Mesendoderm (in vitro differentiated cells): ENCODE data around the gene HOXD11.

Source experiments
- DNase-seq: peaks from one replicate; pipeline ENCODE4 v3.0.0; 2013
- H2AK5ac ChIP-seq: 2 replicates; pipeline ENCODE4 v1.6.1; 2013; ENCODE audit warnings: low read length, inconsistent platforms
- H2BK120ac ChIP-seq: 2 replicates; pipeline ENCODE4 v1.6.1; 2013; ENCODE audit warnings: low read depth, mild to moderate bottlenecking, low read length, moderate library complexity, mixed read lengths
- H2BK15ac ChIP-seq: replicated peaks from 2 replicates; pipeline ENCODE4 v1.6.1; 2013; ENCODE audit warnings: low read depth, mild to moderate bottlenecking, moderate library complexity
- H2BK5ac ChIP-seq: 2 replicates; pipeline ENCODE4 v1.6.1; 2013; ENCODE audit warnings: low read length, inconsistent platforms
- H3K18ac ChIP-seq: 2 replicates; pipeline ENCODE4 v1.6.1; 2013; ENCODE audit warnings: mild to moderate bottlenecking, low read length, mixed read lengths
- H3K23ac ChIP-seq: one replicate; pipeline ENCODE4 v1.6.1; 2013; ENCODE audit warnings: low read length
- H3K27ac ChIP-seq: 2 replicates; pipeline ENCODE4 v1.5.1; 2013; ENCODE audit warnings: low read depth, mild to moderate bottlenecking, inconsistent platforms, low read length, moderate library complexity
- H3K27me3 ChIP-seq: 2 replicates; pipeline ENCODE4 v1.6.1; 2013; ENCODE audit warnings: low read length, control low read depth, mild to moderate bottlenecking, inconsistent platforms; ENCODE audit not compliant: insufficient read depth, poor library complexity
- H3K36me3 ChIP-seq: 2 replicates; pipeline ENCODE4 v1.6.1; 2013; ENCODE audit warnings: low read length, inconsistent platforms; ENCODE audit not compliant: control insufficient read depth, insufficient read depth
- H3K4ac ChIP-seq: one replicate; pipeline ENCODE4 v1.6.1; 2013; ENCODE audit warnings: low read depth, mild to moderate bottlenecking, low read length, moderate library complexity
- H3K4me1 ChIP-seq: 2 replicates; pipeline ENCODE4 v1.6.1; 2013; ENCODE audit warnings: low read depth, low read length, inconsistent platforms; ENCODE audit not compliant: control insufficient read depth
- H3K4me2 ChIP-seq: 2 replicates; pipeline ENCODE4 v1.6.1; 2013; ENCODE audit warnings: low read length
- H3K4me3 ChIP-seq: 2 replicates; pipeline ENCODE4 v1.5.1; 2013; ENCODE audit warnings: mild to moderate bottlenecking, low read length
- H3K56ac ChIP-seq: one replicate; pipeline ENCODE4 v1.6.1; 2013; ENCODE audit warnings: low read length
- H3K79me1 ChIP-seq: 2 replicates; pipeline ENCODE4 v1.6.1; 2013; ENCODE audit warnings: low read length, inconsistent platforms
- H3K79me2 ChIP-seq: 2 replicates; pipeline ENCODE4 v1.6.1; 2013; ENCODE audit warnings: mild to moderate bottlenecking, low read length; ENCODE audit not compliant: control insufficient read depth, insufficient read depth
- H3K9ac ChIP-seq: 2 replicates; pipeline ENCODE4 v1.6.1; 2013; ENCODE audit warnings: low read length, inconsistent platforms
- H4K5ac ChIP-seq: one replicate; pipeline ENCODE4 v1.6.1; 2013; ENCODE audit warnings: low read length
- H4K8ac ChIP-seq: one replicate; pipeline ENCODE4 v1.6.1; 2013; ENCODE audit warnings: low read depth, mild to moderate bottlenecking, control low read depth, low read length, moderate library complexity
- WGBS: extraction: QIAGEN DNeasy Blood & Tissue Kit; methylation state at CpG from one replicate; pipeline ENCODE4 v1.1.7; 2013; ENCODE audit warnings: low lambda C conversion rate, missing lambda C conversion rate; ENCODE audit not compliant: insufficient coverage; ENCODE audit errors: extremely low coverage; 5-methylcytosine and 5-hydroxymethylcytosine counted together

Gene HOXD11

GRCh38 chr2:176071330-176072291, 35.5 kb upstream of the HOXD11 start:
- H4K5ac ChIP-seq, result no peak overlapping the region
- H3K36me3 ChIP-seq, result no peaks in the 10 kb centered on the region
- H2BK120ac ChIP-seq, result no peak overlapping the region
- no peak overlapping the region for H2BK15ac ChIP-seq
- no peak overlapping the region for H3K18ac ChIP-seq
- no peaks in the 10 kb centered on the region for H3K79me1 ChIP-seq
- H3K4ac ChIP-seq, result no peak overlapping the region
- no peak overlapping the region for H3K56ac ChIP-seq
- no peak overlapping the region for H3K4me3 ChIP-seq
- no peaks in the 10 kb centered on the region for H3K79me2 ChIP-seq
- no peak for DNase-seq
- no peak overlapping the region for H3K9ac ChIP-seq
- H2BK5ac ChIP-seq, result no peak overlapping the region
- peaks cover 2% of the 10 kb centered on the region for H3K4me1 ChIP-seq
- no peak overlapping the region for H4K8ac ChIP-seq
- H3K4me2 ChIP-seq, result no peak overlapping the region
- no peak overlapping the region for H3K23ac ChIP-seq
- H3K27me3 ChIP-seq, result peaks cover 93% of the 10 kb centered on the region
- H2AK5ac ChIP-seq, result no peak overlapping the region
- no peak overlapping the region for H3K27ac ChIP-seq
- WGBS, result no CpG with 5 or more reads among the region's 58 CpGs

- H3K4me3 ChIP-seq, result no peak overlapping the region
- H2BK120ac ChIP-seq, result no peak overlapping the region
- no peak overlapping the region for H4K8ac ChIP-seq
- no peak overlapping the region for H3K56ac ChIP-seq
- H3K18ac ChIP-seq, result no peak overlapping the region
- peaks cover 89% of the 10 kb centered on the region for H3K27me3 ChIP-seq
- no peak for DNase-seq
- no peak overlapping the region for H3K9ac ChIP-seq
- no CpG with 5 or more reads among the region's 5 CpGs for WGBS
- H3K4me1 ChIP-seq, result peaks cover 2% of the 10 kb centered on the region
- H3K4ac ChIP-seq, result no peak overlapping the region
- H2AK5ac ChIP-seq, result no peak overlapping the region
- no peak overlapping the region for H3K4me2 ChIP-seq
- no peak overlapping the region for H2BK15ac ChIP-seq
- no peak overlapping the region for H3K23ac ChIP-seq
- H2BK5ac ChIP-seq, result no peak overlapping the region
- no peaks in the 10 kb centered on the region for H3K36me3 ChIP-seq
- H3K27ac ChIP-seq, result no peak overlapping the region
- H3K79me2 ChIP-seq, result no peaks in the 10 kb centered on the region
- no peaks in the 10 kb centered on the region for H3K79me1 ChIP-seq
- no peak overlapping the region for H4K5ac ChIP-seq
These were observed 34.8 kb upstream of the HOXD11 start for GRCh38 chr2:176072292-176072669.

GRCh38 chr2:176072951-176073904, 33.9 kb upstream of the HOXD11 start:
- Histone ChIP-seq H2BK15ac (no peak overlapping the region), H4K8ac (no peak overlapping the region), H3K9ac (no peak overlapping the region), H2BK5ac (no peak overlapping the region), H3K4me2 (no peak overlapping the region), H4K5ac (no peak overlapping the region), H3K23ac (no peak overlapping the region), H3K4ac (no peak overlapping the region), H3K79me2 (no peaks in the 10 kb centered on the region), H3K4me3 (no peak overlapping the region), H3K27me3 (peaks cover 80% of the 10 kb centered on the region), H3K18ac (no peak overlapping the region), H2AK5ac (no peak overlapping the region), H3K4me1 (peaks cover 2% of the 10 kb centered on the region), H3K36me3 (no peaks in the 10 kb centered on the region), H2BK120ac (no peak overlapping the region), H3K56ac (no peak overlapping the region), H3K27ac (no peak overlapping the region), H3K79me1 (no peaks in the 10 kb centered on the region)
- no CpG with 5 or more reads among the region's 29 CpGs for WGBS
- DNase-seq, result no peak

GRCh38 chr2:176074919-176075425, 32.1 kb upstream of the HOXD11 start:
- H4K8ac ChIP-seq, result no peak overlapping the region
- no peaks in the 10 kb centered on the region for H3K79me2 ChIP-seq
- H3K4ac ChIP-seq, result no peak overlapping the region
- no peak overlapping the region for H4K5ac ChIP-seq
- no peak overlapping the region for H3K56ac ChIP-seq
- no peak overlapping the region for H3K23ac ChIP-seq
- no peak overlapping the region for H3K4me2 ChIP-seq
- no CpG with 5 or more reads among the region's 7 CpGs for WGBS
- no peak overlapping the region for H3K18ac ChIP-seq
- H2BK120ac ChIP-seq, result no peak overlapping the region
- no peak overlapping the region for H2BK5ac ChIP-seq
- H3K79me1 ChIP-seq, result no peaks in the 10 kb centered on the region
- no peak overlapping the region for H3K4me3 ChIP-seq
- peaks cover 80% of the 10 kb centered on the region for H3K27me3 ChIP-seq
- H2AK5ac ChIP-seq, result no peak overlapping the region
- H3K4me1 ChIP-seq, result peaks cover 2% of the 10 kb centered on the region
- no peak overlapping the region for H3K9ac ChIP-seq
- DNase-seq, result no peak
- no peak overlapping the region for H3K27ac ChIP-seq
- no peaks in the 10 kb centered on the region for H3K36me3 ChIP-seq
- H2BK15ac ChIP-seq, result no peak overlapping the region

GRCh38 chr2:176075481-176075880, 31.6 kb upstream of the HOXD11 start:
- no peak overlapping the region for H3K18ac ChIP-seq
- peak; percentile 80 for DNase-seq
- H4K8ac ChIP-seq, result no peak overlapping the region
- H3K4me2 ChIP-seq, result peak overlapping the region; percentile 26
- no peak overlapping the region for H3K23ac ChIP-seq
- no peaks in the 10 kb centered on the region for H3K79me2 ChIP-seq
- H3K4ac ChIP-seq, result no peak overlapping the region
- peaks cover 78% of the 10 kb centered on the region for H3K27me3 ChIP-seq
- no peak overlapping the region for H3K9ac ChIP-seq
- H4K5ac ChIP-seq, result no peak overlapping the region
- no peaks in the 10 kb centered on the region for H3K79me1 ChIP-seq
- H3K4me1 ChIP-seq, result peaks cover 2% of the 10 kb centered on the region
- H3K4me3 ChIP-seq, result no peak overlapping the region
- H2BK120ac ChIP-seq, result no peak overlapping the region
- H2BK15ac ChIP-seq, result no peak overlapping the region
- WGBS, result no CpG with 5 or more reads among the region's 15 CpGs
- no peak overlapping the region for H2AK5ac ChIP-seq
- H3K36me3 ChIP-seq, result no peaks in the 10 kb centered on the region
- no peak overlapping the region for H3K27ac ChIP-seq
- no peak overlapping the region for H2BK5ac ChIP-seq
- no peak overlapping the region for H3K56ac ChIP-seq
